ENCODE data around the gene ZFAND3.

- TF ChIP-seq, protein P1, sequence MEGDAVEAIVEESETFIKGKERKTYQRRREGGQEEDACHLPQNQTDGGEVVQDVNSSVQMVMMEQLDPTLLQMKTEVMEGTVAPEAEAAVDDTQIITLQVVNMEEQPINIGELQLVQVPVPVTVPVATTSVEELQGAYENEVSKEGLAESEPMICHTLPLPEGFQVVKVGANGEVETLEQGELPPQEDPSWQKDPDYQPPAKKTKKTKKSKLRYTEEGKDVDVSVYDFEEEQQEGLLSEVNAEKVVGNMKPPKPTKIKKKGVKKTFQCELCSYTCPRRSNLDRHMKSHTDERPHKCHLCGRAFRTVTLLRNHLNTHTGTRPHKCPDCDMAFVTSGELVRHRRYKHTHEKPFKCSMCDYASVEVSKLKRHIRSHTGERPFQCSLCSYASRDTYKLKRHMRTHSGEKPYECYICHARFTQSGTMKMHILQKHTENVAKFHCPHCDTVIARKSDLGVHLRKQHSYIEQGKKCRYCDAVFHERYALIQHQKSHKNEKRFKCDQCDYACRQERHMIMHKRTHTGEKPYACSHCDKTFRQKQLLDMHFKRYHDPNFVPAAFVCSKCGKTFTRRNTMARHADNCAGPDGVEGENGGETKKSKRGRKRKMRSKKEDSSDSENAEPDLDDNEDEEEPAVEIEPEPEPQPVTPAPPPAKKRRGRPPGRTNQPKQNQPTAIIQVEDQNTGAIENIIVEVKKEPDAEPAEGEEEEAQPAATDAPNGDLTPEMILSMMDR (IDR thresholded peaks at IDR 0.05 in 8 of 11, conservative IDR thresholded peaks at IDR 0.05 in 3 of 11): no peak
- TF ChIP-seq POLR2A (IDR thresholded peaks at IDR 0.05) (no peak), POLR2AphosphoS5 (IDR thresholded peaks at IDR 0.05) (no peak)
These were observed 91.5 kb downstream of the ZFAND3 start for GRCh38 chr6:37910998-37911397.

All from spleen (tissue), 7 donors.